ENCODE results near the gene EIF3K. TPM values are rescaled to one million over a fixed set of nuclear protein-coding genes. Genes with fewer than 3 reads are reported as not detected.

Gene EIF3K
- total and polyA plus RNA-seq, 2 of the 13 experiments (the other 11 are each of a cell fraction or from before 2014, with no cell fraction given), result 179 to 258 TPM

GRCh38 chr19:38599722-38600121 lies 19.3 kb upstream of the EIF3K start:
- WGBS (ENCODE audit: low lambda C conversion rate), result 5% methylated on average over 9 of the region's 11 CpGs
- intact Hi-C loops (cut with micrococcal nuclease; ENCODE audit: unreplicated experiment), result no loop called here
- Histone ChIP-seq H3K79me2 (ENCODE audit: insufficient read depth, low read length) (no peaks in the 10 kb centered on the region), H3K9ac (ENCODE audit: insufficient read depth, low read depth, low read length) (no peak overlapping the region), H3K4me3 (replicated peaks in 1 of 3; ENCODE audit: insufficient read depth in 1 of 3, low read depth in 2 of 3, low read length in 3 of 3) (no peak overlapping the region), H2AFZ (ENCODE audit: low read length) (no peak overlapping the region), H3K4me2 (ENCODE audit: low read depth, low read length) (no peak overlapping the region), H3K4me1 (ENCODE audit: insufficient read depth, low read length) (0 out of 2 replicates have a peak, but pooled peaks cover 7% of the 10 kb centered on the region), H4K20me1 (ENCODE audit: insufficient read depth, low read length) (no peaks in the 10 kb centered on the region), H3K27me3 (ENCODE audit: control insufficient read depth in 1 of 2, insufficient read depth in 2 of 2, low read length in 2 of 2) (no peaks in the 10 kb centered on the region; a peak in 1 of 5 replicates), H3K27ac (ENCODE audit: extremely low read length, insufficient read depth, low read length) (no peak overlapping the region), H3K36me3 (replicated peaks in 1 of 2; ENCODE audit: control insufficient read depth in 1 of 2, insufficient read depth in 2 of 2, low read length in 2 of 2) (no peaks in the 10 kb centered on the region), H3K9me3 (ENCODE audit: low read length) (no peaks in the 10 kb centered on the region)
- ChIA-PET POLR2A (no interaction called here), CTCF (ENCODE audit: low intra/inter-chr PET ratio, low total read pairs) (no interaction called here)
- DNase-seq (ENCODE audit: low spot score), result no peak
- no TSS peak for BruUV-seq (replicated peaks)
- TF ChIP-seq SKI (IDR thresholded peaks at IDR 0.05; ENCODE audit: partially characterized antibody) (no peak), HMGXB3 (CRISPR knock-in tag; IDR thresholded peaks at IDR 0.05; ENCODE audit: borderline replicate concordance) (no peak), NONO (IDR thresholded peaks at IDR 0.05) (no peak), NONO (CRISPR knock-in tag; conservative IDR thresholded peaks at IDR 0.05) (no peak), SIX4 (CRISPR knock-in tag; IDR thresholded peaks at IDR 0.05) (no peak), BRD4 (CRISPR knock-in tag; IDR thresholded peaks at IDR 0.05) (no peak), PTBP1 (IDR thresholded peaks at IDR 0.05; ENCODE audit: low read depth, low read length, poor library complexity, severe bottlenecking) (no peak), SYNCRIP (IDR thresholded peaks at IDR 0.05; ENCODE audit: insufficient read depth, low read depth, low read length) (no peak), ZNF317 (CRISPR knock-in tag; IDR thresholded peaks at IDR 0.05) (no peak), SOX13 (IDR thresholded peaks at IDR 0.05) (no peak), SOX13 (CRISPR knock-in tag; conservative IDR thresholded peaks at IDR 0.05 in 1 of 2, IDR thresholded peaks at IDR 0.05 in 1 of 2) (no peak)
- in situ Hi-C loops (cut with HindIII; ENCODE audit: extremely low pct_ligation_motif_present, low pct_unique_long_range_greater_than_20kb), result no loop called here
- FAIRE-seq, result no peak
- no peak for ATAC-seq

All from HepG2 (cell line).